Panc1 (cell line): ENCODE data around the gene FBRS.

Source experiments
- CTCF ChIP-seq: fragments of 450-650 bp; IDR thresholded peaks from 2 replicates; pipeline ENCODE4 v1.5.1; 2017; ENCODE audit warnings: mild to moderate bottlenecking
- POLR2AphosphoS5 ChIP-seq: IDR thresholded peaks from 2 replicates; pipeline ENCODE4 v1.6.1; 2012; ENCODE audit warnings: mild to moderate bottlenecking, low read depth, low read length, moderate library complexity
- REST ChIP-seq, 2 experiments: IDR thresholded peaks; 2 replicates each; pipeline ENCODE4 v1.6.1; 2011 to 2012; ENCODE audit warnings: low read depth in 2 of 2, control low read depth in 1 of 2, low read length in 1 of 2, mild to moderate bottlenecking in 1 of 2, moderate library complexity in 1 of 2; ENCODE audit not compliant: insufficient read depth in 1 of 2
- TCF7L2 ChIP-seq: IDR thresholded peaks from 2 replicates; pipeline ENCODE4 v1.6.1; 2011; ENCODE audit warnings: mild to moderate bottlenecking, low read depth, low read length, inconsistent platforms

GRCh38 chr16:30699615-30700099, 41.4 kb downstream of the FBRS start:
- no peak for TF ChIP-seq CTCF
- TF ChIP-seq REST (IDR thresholded peaks at IDR 0.05; ENCODE audit: insufficient read depth in 1 of 2, low read depth in 2 of 2, low read length in 1 of 2), result no peak
- TF ChIP-seq POLR2AphosphoS5, result no peak
- no peak for TF ChIP-seq TCF7L2
